Right ventricle myocardium superior (tissue), 1 donor: ENCODE results near the gene TMEM231. TPM values are rescaled to one million over a fixed set of nuclear protein-coding genes. Genes with fewer than 3 reads are reported as not detected.

Experiments used
- ATAC-seq: fragments of 200-7000 bp; cut with Tn5 transposase; one replicate; pipeline ENCODE4 v1.9.1; 2020; ENCODE audit warnings: mild to moderate bottlenecking; ENCODE audit not compliant: poor library complexity
- DNase-seq: peaks from one replicate; pipeline ENCODE4 v3.0.0-alpha.2; 2020
- intact Hi-C: fragments of 100-400 bp; cut with DNase I; formaldehyde crosslinking; loops from one replicate; pipeline ENCODE4 v1.11.2; 2022
- total RNA-seq: library from RNA; stranded (reverse); fragmentation: NEBNext Ultra II Directional; extraction: Animal tissue kit (Norgen Biotek cat#: 25700); gene quantifications from one replicate; pipeline ENCODE4 v1.2.1, GENCODE V29; 2021
- donor health status: DM: no; HTN: yes; CAD: no; lungs with severe emphysema.

The TMEM231 gene
- total RNA-seq, 1 donor from 2014 or later = 4.1 TPM

GRCh38 chr16:75537776-75538175, 18.3 kb downstream of the TMEM231 start:
- DNase-seq (no peak), ATAC-seq (no peak)
- intact Hi-C loops = no loop called here

DNA sequence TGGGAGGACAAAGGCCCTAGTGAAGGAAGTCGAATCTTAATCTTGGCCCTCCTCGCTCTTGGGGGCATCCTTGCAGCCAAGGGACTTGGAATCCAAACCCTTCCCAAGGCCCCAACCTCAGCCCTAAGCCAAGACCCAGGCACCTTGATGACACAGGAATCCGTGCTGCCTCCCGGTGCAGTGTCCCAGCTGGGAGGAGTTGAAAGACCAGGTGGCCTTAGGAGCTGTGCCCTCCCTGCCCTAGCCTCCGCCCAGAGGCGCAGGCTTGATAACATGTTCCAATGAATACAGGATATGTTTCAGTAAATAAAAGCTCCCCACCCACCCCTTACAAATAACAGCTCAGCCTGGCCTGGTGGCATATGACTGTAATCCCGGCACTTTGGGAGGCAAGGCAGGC, 20.2 kb downstream of the TMEM231 start, which contains the start of gene CHST5:
Gene CHST5, minus strand, starts transcription at position 208 of the 400 bp plus-strand sequence. CDS start 5,724 bp downstream, outside the sequence.
- intact Hi-C loops = no loop called here
- DNase-seq = no peak
- ATAC-seq = no peak

GRCh38 chr16:75535211-75535843, 20.7 kb downstream of the TMEM231 start:
- intact Hi-C loops = no loop called here
- DNase-seq (no peak), ATAC-seq (no peak)

GRCh38 chr16:75534560-75535205, 21.4 kb downstream of the TMEM231 start:
- intact Hi-C loops = no loop called here
- DNase-seq = no peak

DNA sequence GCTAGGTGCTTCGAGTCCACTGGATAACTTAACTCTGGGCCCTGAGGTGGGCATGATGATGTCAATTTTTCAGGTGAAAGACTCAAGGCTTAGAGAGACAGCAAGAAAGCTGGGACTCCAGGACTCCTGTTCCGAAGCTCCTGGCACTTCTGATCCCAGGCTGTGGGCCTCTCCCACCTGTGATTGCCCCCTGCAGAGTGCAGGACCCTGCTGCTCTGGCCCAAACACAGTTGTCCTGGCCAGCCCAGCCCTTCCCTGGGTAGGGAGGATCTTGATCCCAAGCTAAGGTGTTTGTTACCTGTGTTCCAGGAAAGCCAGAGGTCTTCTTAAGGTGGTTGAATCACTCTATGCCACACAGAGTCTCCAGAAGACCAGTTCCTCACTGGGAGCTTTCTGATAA, 23.3 kb downstream of the TMEM231 start:
- intact Hi-C loops = no loop called here
- no peak for ATAC-seq
- no peak for DNase-seq

More at GRCh38 chr16:75534560-75535205, 21.4 kb downstream of the TMEM231 start:
- no peak for ATAC-seq

DNA sequence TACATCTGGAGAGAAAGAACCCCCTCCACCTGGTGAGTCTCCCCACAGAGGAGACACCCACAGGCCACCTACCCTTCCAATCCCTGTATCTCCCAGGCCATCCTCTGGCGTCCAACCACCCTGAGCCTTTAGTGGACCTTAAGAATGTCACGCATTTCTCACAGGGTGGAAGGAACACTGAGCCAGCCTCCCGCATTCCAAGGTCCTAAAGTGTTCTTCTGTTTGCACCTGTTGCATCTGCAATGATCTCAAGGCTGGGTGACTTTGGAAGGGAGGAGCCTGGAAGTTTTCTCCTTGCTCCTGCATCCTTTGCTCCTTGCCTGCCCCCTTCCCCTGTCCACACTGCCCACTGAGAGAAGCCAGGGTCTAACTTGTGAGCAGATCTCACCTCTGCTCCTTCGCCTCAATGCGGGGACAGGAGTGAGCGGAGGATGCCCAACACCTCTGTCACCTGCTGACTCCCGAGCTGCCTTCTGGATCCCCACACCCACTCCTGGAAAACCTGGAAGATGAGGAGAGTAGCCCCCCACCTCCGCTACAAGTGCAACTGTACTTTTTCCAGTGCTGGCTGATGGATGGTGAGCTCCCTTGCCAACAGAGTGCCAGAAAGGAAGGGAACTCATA, 23.8 kb downstream of the TMEM231 start:
- DNase-seq = no peak
- intact Hi-C loops = no loop called here
- ATAC-seq = no peak

DNA sequence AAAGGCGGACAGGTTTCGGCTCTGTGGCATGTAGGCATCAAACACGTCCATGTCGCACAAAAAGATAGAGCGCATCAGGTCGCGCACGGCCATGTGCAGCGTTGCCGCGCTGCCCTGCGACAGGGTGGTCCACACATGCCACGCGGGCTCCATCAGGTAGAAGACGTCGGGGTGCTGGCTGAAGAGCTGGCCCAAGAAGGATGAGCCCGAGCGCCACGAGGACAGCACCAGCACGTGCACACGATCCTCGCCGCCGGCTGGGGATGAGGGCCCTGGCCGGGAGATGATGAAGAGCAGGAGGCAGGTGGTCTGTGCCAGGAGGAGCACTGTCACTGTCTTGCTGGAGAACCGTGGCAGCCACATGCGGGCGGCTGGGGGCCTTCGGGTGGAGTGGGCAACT, 26.1 kb downstream of the TMEM231 start:
- ATAC-seq (no peak), DNase-seq (no peak)
- intact Hi-C loops = no loop called here

DNA sequence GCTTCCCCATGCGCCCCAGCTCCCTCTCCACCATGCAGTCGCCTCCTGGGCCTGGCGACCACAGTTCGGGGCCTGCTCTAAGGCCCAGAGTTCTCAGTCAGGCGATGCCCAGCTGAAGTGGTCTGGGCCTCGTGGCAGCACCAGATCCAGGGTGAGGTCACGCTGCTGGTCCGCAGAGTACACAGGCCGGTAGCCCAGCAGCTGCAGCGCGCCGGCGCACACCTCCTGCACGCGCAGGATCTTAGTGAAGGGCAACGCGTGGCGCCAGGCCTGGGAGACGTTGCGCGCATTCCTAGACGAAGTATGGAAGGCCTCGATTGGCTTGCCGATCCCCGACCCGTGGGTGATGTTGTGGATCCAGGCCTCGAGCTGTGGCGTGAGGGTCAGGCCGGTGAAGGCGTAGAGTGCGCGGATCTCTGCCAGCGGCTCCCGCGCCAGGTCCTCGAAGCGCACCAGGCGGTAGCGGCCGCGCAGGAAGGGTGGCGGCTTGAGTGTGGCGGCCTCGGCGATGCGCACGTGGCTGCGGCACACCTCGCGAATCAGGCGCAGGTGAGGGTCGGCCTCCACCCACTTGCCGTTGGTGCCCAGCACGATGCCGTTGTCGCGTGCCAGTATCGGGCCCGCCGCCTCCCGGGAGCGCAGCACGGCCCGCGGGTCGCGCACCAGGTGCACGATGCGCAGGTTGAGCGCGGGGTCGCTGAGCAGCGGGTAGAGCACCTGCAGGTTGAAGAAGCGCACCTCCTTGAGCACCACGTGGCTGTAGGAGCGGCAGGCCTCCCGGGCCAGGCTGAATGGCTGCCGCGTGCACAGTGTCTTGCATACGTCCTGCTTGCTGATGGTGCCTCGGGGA, 26.8 kb downstream of the TMEM231 start:
- ATAC-seq (no peak), DNase-seq (no peak)
- intact Hi-C loops = no loop called here

DNA sequence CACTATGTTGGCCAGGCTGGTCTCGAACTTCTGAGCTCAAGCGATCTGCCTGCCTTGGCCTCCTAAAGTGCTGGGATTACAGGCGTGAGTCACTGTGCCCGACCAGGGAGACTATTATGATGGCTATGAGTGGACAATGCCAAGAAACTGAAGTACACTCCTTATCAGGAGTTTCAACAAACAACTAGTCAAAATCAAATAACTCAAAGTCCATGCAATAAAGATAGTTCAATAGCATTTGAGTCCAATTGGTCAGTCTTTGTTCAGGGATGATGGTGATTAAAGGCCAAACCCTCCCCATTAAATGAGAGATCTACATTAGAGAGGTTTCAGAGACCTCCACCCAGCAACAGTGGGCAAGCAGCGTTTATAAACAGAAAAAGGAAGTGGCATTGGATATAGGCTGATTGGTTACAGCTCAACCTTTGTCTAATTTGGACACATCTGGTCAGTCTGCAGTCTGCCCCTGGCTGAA, 28.2 kb downstream of the TMEM231 start:
- ATAC-seq = no peak
- intact Hi-C loops = no loop called here
- no peak for DNase-seq

DNA sequence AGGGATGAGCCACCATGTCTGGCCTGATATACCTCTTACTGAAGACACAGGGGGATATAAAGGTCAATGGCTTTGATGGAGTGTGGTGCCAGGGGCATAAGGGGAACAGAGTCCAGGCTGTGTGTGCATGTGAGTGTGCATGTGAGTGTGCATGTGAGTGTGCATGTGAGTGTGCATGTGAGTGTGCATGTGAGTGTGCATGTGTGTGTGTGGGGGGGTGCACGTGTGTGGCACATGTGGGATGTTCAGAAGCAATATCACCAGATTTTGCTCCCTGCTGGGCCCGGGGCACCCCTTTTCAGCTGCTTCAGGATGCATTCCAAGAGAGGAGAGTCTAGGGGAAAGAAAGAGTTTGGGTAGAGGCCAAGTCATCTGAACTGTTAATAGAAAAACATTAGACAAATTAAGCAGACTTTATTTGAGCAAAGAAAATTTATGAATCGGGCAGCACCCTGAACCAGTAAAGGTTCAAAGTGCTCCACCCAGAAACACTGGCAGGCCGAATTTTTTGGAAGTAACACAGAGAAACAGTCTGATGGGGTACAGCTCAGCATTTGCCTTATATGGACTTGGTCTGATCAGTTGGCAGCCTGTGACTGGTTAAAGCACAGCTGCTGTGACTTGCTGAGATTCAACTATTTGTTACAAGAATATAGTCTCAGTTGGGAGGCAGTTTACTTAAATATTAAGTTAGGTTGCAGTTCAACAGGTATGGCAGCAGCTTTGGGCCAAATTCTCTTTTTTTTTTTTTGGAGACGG, 29.8 kb downstream of the TMEM231 start:
- DNase-seq (no peak), ATAC-seq (no peak)
- intact Hi-C loops = no loop called here

- intact Hi-C loops = loop anchor here (5.0 kb wide), 1 partner anchor 33 kb away; no protein-coding TSS in a partner anchor
- no peak for DNase-seq
- ATAC-seq = no peak
Observed at GRCh38 chr16:75519175-75519574, 36.9 kb downstream of the TMEM231 start.

GRCh38 chr16:75516189-75516966, 39.7 kb downstream of the TMEM231 start:
- intact Hi-C loops = loop anchor here (5.0 kb wide), 1 partner anchor 36 kb away; no protein-coding TSS in a partner anchor

DNA sequence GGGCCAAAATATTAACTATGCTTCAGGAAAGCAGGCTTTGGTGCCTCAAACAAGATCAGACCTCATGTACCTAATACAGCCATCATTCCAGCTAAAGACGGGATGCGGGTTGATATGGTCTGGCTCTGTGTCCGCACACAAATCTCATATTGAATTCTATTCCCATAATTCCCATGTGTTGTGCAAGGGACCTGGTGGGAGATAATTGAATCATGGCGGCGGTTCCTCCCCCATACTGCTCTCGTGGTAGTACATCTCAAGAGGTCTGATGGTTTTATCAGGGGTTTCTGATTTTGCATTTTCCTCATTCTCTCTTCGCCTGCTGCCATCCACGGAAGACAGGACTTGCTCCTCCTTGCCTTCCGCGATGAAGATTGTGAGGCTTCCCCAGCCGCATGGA, 41.8 kb downstream of the TMEM231 start:
- intact Hi-C loops = no loop called here
- DNase-seq (no peak), ATAC-seq (no peak)

More at GRCh38 chr16:75516189-75516966, 39.7 kb downstream of the TMEM231 start:
- DNase-seq = peak; percentile 48
- ATAC-seq = peak; percentile 59

DNA sequence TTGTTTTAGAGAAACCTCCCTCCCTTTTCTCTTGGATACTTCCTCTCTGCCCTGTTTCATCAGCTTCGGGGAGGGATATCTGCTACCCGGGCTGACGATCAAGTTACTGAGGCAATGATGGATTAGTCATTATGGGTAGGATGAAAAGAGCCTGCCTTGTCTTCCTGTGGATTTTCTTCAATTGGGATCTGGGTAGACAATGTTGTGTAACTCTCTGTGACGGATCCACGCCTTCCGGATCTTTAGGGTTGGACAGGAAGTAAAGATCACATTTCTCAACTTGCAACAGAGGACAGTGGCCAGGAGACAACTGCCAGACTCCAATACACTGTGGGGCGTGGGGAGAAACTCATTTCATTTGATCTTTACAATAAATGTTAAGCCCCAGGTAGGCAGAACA, 49.5 kb downstream of the TMEM231 start:
- intact Hi-C loops = no loop called here
- DNase-seq = no peak

GRCh38 chr16:75506107-75506506, 49.9 kb downstream of the TMEM231 start:
- intact Hi-C loops = no loop called here
- ATAC-seq (no peak), DNase-seq (no peak)

More for the DNA sequence above, 49.5 kb downstream of the TMEM231 start:
- ATAC-seq = peak; percentile 76

DNA sequence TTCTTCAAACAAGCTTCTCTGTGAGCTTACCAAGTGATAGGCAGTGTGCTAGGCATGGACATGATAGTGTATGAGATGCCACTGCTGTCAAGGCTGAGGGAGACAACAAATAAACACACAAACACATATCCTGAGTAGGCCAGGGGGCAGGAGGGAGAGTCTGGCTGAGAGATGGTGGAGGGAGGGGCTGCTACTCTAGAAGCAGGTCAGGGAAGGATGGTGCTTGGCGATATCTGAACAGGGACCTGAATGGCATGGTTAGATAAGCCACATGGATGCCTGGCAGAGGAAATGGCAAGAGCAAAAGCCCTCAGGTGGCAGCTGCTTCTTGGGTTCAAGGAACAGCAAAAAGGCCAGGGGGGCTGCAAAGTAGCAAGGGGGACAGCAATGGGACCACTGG, 52.3 kb downstream of the TMEM231 start:
- intact Hi-C loops = no loop called here
- ATAC-seq (no peak), DNase-seq (no peak)

- intact Hi-C loops = no loop called here
- DNase-seq = no peak
- ATAC-seq = no peak
Observed at GRCh38 chr16:75502916-75503605, 53.0 kb downstream of the TMEM231 start.
